Neural cell (in vitro differentiated cells): ENCODE data around the gene ARHGAP18. TPM values are rescaled to one million over a fixed set of nuclear protein-coding genes. Genes with fewer than 3 reads are reported as not detected.

Source experiments
- H2AFZ ChIP-seq: fragments of 200-600, 300-800 bp; sonication (generic), shearing (Covaris generic); 2 replicates; pipeline ENCODE4 v1.6.0; 2014; ENCODE audit warnings: low read depth, mild to moderate bottlenecking, antibody characterized with exemption, low read length, moderate library complexity
- H3F3A ChIP-seq: fragments of 200-600 bp; shearing (Covaris generic); 2 replicates; pipeline ENCODE4 v1.6.1; 2016; ENCODE audit warnings: mild to moderate bottlenecking, moderate library complexity, mixed read lengths, antibody characterized with exemption, low read length; ENCODE audit not compliant: insufficient read depth, poor library complexity, severe bottlenecking
- H3K27ac ChIP-seq: fragments of 200-600, 300-800 bp; sonication (generic), shearing (Covaris generic); 2 replicates; pipeline ENCODE4 v1.5.1; 2014; ENCODE audit warnings: mild to moderate bottlenecking, low read length, moderate library complexity
- H3K27me3 ChIP-seq: fragments of 300-800, 200-600 bp; sonication (generic), shearing (Covaris generic); 2 replicates; pipeline ENCODE4 v1.6.0; 2014; ENCODE audit warnings: mild to moderate bottlenecking, low read depth, low read length, moderate library complexity; ENCODE audit not compliant: insufficient read depth
- H3K36me3 ChIP-seq: fragments of 300-800, 200-600 bp; sonication (generic), shearing (Covaris generic); 2 replicates; pipeline ENCODE4 v1.5.1; 2014; ENCODE audit warnings: mild to moderate bottlenecking, antibody characterized with exemption, low read length, moderate library complexity; ENCODE audit not compliant: insufficient read depth
- H3K4me2 ChIP-seq: fragments of 300-800, 200-600 bp; sonication (generic), shearing (Covaris generic); 2 replicates; pipeline ENCODE4 v1.6.0; 2014; ENCODE audit warnings: mild to moderate bottlenecking, low read length
- H3K4me3 ChIP-seq: fragments of 300-800, 200-600 bp; sonication (generic), shearing (Covaris generic); 2 replicates; pipeline ENCODE4 v1.5.1; 2014; ENCODE audit warnings: mild to moderate bottlenecking, low read length, moderate library complexity
- H3K79me2 ChIP-seq: fragments of 200-600 bp; shearing (Covaris generic); replicated peaks from 2 replicates; pipeline ENCODE4 v1.6.0; 2014; ENCODE audit warnings: mild to moderate bottlenecking, low read length, moderate library complexity; ENCODE audit not compliant: insufficient read depth
- H3K9ac ChIP-seq: fragments of 300-800, 200-600 bp; sonication (generic), shearing (Covaris generic); 2 replicates; pipeline ENCODE4 v1.6.1; 2016; ENCODE audit warnings: mild to moderate bottlenecking, low read length, mixed read lengths
- H3K9me2 ChIP-seq: fragments of 200-600 bp; shearing (Covaris generic); 2 replicates; pipeline ENCODE4 v1.6.1; 2016; ENCODE audit warnings: mild to moderate bottlenecking, low read length, mixed read lengths; ENCODE audit not compliant: insufficient read depth
- H3K9me3 ChIP-seq: fragments of 200-600, 300-800 bp; sonication (generic), shearing (Covaris generic); 2 replicates; pipeline ENCODE4 v1.6.1; 2016; ENCODE audit warnings: mild to moderate bottlenecking, mixed run types, low read length, moderate library complexity, mixed read lengths
- H4K20me1 ChIP-seq: fragments of 200-600 bp; shearing (Covaris generic); 2 replicates; pipeline ENCODE4 v1.6.1; 2016; ENCODE audit warnings: mild to moderate bottlenecking, mixed run types; ENCODE audit not compliant: insufficient read depth
- EP300 ChIP-seq: fragments of 450-650 bp; conservative IDR thresholded peaks from 2 replicates; pipeline ENCODE4 v1.6.1; 2014; ENCODE audit warnings: antibody characterized with exemption, mild to moderate bottlenecking, moderate library complexity; ENCODE audit not compliant: poor library complexity, severe bottlenecking
- EZH2 ChIP-seq: fragments of 200-600, 300-800 bp; shearing (Covaris generic), sonication (generic); IDR thresholded peaks from 2 replicates; pipeline ENCODE4 v1.6.1; 2014; ENCODE audit warnings: antibody characterized with exemption, low read length, borderline replicate concordance, mild to moderate bottlenecking; ENCODE audit not compliant: insufficient read depth, poor library complexity, severe bottlenecking
- MXI1 ChIP-seq: fragments of 450-650 bp; conservative IDR thresholded peaks from 2 replicates; pipeline ENCODE4 v1.6.1; 2014; ENCODE audit warnings: antibody characterized with exemption, mild to moderate bottlenecking; ENCODE audit not compliant: poor library complexity, severe bottlenecking
- POLR2AphosphoS5 ChIP-seq: IDR thresholded peaks from 2 replicates; pipeline ENCODE4 v1.6.1; 2012
- RAD21 ChIP-seq: fragments of 450-650 bp; conservative IDR thresholded peaks from 2 replicates; pipeline ENCODE4 v1.6.1; 2014; ENCODE audit warnings: antibody characterized with exemption, mild to moderate bottlenecking, moderate library complexity
- SMC3 ChIP-seq: fragments of 450-650 bp; conservative IDR thresholded peaks from 2 replicates; pipeline ENCODE4 v1.6.1; 2014; ENCODE audit warnings: antibody characterized with exemption, mild to moderate bottlenecking, moderate library complexity; ENCODE audit not compliant: poor library complexity
- TAF1 ChIP-seq: IDR thresholded peaks from 2 replicates; pipeline ENCODE4 v1.6.1; 2012; ENCODE audit warnings: low read depth
- polyA plus RNA-seq: library from polyadenylated mRNA; depleted of rRNA; stranded (reverse); fragments of >200 nt; gene quantifications from 2 replicates; pipeline ENCODE4 v1.2.3, GENCODE V29; 2014
- TF ChIP-seq, protein P1 (sequence below): IDR thresholded peaks from 2 replicates; pipeline ENCODE4 v1.6.1; 2012; ENCODE audit warnings: borderline replicate concordance
- TF ChIP-seq, protein P2 (sequence below): fragments of 450-650 bp; IDR thresholded peaks from 2 replicates; pipeline ENCODE4 v1.5.1; 2014; ENCODE audit warnings: antibody characterized with exemption, mild to moderate bottlenecking, moderate library complexity; ENCODE audit not compliant: poor library complexity, severe bottlenecking

The ARHGAP18 gene
- polyA plus RNA-seq, 1 donor from 2014 or later, result 4.7 TPM

DNA sequence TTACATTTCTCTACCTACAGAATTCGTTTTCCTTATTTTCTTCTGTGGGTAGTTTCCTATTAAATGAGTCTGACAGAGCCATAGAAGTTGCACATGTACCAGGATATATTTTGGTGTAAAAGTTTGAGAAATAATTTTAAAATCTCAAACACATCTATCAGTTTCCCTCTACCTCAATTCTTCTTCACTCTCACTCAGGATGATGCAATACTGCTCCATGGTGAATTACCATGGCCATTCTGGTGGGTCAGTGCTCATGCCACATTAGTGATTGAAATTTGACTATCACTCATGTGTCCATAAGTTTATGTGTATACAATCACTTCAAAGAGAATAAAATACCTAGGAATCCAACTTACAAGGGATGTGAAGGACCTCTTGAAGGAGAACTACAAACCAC lies 151.7 kb downstream of the ARHGAP18 start:
- Histone ChIP-seq H3K4me2 (no peak overlapping the region), H4K20me1 (no peaks in the 10 kb centered on the region), H3K27me3 (no peaks in the 10 kb centered on the region), H3F3A (no peaks in the 10 kb centered on the region), H3K9me3 (no peaks in the 10 kb centered on the region), H3K4me3 (no peak overlapping the region), H3K9me2 (no peaks in the 10 kb centered on the region), H3K27ac (no peak overlapping the region), H3K79me2 (no peaks in the 10 kb centered on the region), H3K9ac (no peak overlapping the region), H2AFZ (no peak overlapping the region), H3K36me3 (no peaks in the 10 kb centered on the region)
- TF ChIP-seq EP300 (no peak), MXI1 (no peak), EZH2 (no peak), SMC3 (no peak), RAD21 (no peak), TAF1 (no peak), POLR2AphosphoS5 (no peak)
- TF ChIP-seq, protein P1, sequence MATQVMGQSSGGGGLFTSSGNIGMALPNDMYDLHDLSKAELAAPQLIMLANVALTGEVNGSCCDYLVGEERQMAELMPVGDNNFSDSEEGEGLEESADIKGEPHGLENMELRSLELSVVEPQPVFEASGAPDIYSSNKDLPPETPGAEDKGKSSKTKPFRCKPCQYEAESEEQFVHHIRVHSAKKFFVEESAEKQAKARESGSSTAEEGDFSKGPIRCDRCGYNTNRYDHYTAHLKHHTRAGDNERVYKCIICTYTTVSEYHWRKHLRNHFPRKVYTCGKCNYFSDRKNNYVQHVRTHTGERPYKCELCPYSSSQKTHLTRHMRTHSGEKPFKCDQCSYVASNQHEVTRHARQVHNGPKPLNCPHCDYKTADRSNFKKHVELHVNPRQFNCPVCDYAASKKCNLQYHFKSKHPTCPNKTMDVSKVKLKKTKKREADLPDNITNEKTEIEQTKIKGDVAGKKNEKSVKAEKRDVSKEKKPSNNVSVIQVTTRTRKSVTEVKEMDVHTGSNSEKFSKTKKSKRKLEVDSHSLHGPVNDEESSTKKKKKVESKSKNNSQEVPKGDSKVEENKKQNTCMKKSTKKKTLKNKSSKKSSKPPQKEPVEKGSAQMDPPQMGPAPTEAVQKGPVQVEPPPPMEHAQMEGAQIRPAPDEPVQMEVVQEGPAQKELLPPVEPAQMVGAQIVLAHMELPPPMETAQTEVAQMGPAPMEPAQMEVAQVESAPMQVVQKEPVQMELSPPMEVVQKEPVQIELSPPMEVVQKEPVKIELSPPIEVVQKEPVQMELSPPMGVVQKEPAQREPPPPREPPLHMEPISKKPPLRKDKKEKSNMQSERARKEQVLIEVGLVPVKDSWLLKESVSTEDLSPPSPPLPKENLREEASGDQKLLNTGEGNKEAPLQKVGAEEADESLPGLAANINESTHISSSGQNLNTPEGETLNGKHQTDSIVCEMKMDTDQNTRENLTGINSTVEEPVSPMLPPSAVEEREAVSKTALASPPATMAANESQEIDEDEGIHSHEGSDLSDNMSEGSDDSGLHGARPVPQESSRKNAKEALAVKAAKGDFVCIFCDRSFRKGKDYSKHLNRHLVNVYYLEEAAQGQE, result no peak
- TF ChIP-seq, protein P2, sequence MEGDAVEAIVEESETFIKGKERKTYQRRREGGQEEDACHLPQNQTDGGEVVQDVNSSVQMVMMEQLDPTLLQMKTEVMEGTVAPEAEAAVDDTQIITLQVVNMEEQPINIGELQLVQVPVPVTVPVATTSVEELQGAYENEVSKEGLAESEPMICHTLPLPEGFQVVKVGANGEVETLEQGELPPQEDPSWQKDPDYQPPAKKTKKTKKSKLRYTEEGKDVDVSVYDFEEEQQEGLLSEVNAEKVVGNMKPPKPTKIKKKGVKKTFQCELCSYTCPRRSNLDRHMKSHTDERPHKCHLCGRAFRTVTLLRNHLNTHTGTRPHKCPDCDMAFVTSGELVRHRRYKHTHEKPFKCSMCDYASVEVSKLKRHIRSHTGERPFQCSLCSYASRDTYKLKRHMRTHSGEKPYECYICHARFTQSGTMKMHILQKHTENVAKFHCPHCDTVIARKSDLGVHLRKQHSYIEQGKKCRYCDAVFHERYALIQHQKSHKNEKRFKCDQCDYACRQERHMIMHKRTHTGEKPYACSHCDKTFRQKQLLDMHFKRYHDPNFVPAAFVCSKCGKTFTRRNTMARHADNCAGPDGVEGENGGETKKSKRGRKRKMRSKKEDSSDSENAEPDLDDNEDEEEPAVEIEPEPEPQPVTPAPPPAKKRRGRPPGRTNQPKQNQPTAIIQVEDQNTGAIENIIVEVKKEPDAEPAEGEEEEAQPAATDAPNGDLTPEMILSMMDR, result no peak

DNA sequence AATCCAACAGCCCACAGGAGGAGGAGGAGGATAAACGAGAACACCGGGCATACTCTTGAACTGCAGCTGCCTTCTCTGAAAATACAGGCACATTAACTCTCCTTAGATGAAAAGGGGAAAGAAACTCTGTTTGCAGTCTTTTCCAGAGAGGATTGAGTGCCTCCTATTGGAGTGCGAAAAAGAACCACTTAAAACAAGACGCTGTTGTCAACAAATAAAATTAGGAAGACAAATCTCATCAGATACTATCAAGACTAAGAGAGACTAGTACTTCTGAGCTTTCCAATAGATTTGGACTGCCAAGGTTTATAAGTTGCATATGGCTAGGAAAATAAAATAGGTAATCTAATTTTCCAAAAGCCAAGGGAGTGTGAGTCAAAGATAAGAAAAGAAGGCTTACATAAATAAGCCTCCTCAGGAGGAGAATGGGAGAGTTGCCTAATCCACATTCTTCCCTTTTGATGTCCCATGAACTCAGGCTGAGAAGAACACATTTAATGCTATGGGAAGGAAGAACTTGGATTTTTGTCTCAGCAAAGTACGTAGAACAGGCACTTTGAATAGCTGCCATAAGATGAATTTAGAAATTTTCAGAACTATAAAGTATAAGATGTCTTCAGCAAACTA lies 154.7 kb downstream of the ARHGAP18 start:
- Histone ChIP-seq H3K9me3 (no peaks in the 10 kb centered on the region), H3K27ac (no peak overlapping the region), H3K36me3 (no peaks in the 10 kb centered on the region), H3K4me3 (no peak overlapping the region), H3K79me2 (no peaks in the 10 kb centered on the region), H3K9me2 (no peaks in the 10 kb centered on the region), H3K4me2 (no peak overlapping the region), H4K20me1 (no peaks in the 10 kb centered on the region), H2AFZ (no peak overlapping the region), H3F3A (no peaks in the 10 kb centered on the region), H3K27me3 (no peaks in the 10 kb centered on the region), H3K9ac (no peak overlapping the region)
- TF ChIP-seq RAD21, result no peak
- TF ChIP-seq, protein P2, result no peak
- TF ChIP-seq EZH2, result no peak
- TF ChIP-seq, protein P1, result no peak
- TF ChIP-seq POLR2AphosphoS5, result no peak
- no peak for TF ChIP-seq SMC3
- no peak for TF ChIP-seq MXI1
- no peak for TF ChIP-seq TAF1
- TF ChIP-seq EP300, result no peak
